ENCODE data around the gene PCLO.

GRCh38 chr7:82840061-82840460 is 322.6 kb downstream of the PCLO start:
- TF ChIP-seq, protein P1, sequence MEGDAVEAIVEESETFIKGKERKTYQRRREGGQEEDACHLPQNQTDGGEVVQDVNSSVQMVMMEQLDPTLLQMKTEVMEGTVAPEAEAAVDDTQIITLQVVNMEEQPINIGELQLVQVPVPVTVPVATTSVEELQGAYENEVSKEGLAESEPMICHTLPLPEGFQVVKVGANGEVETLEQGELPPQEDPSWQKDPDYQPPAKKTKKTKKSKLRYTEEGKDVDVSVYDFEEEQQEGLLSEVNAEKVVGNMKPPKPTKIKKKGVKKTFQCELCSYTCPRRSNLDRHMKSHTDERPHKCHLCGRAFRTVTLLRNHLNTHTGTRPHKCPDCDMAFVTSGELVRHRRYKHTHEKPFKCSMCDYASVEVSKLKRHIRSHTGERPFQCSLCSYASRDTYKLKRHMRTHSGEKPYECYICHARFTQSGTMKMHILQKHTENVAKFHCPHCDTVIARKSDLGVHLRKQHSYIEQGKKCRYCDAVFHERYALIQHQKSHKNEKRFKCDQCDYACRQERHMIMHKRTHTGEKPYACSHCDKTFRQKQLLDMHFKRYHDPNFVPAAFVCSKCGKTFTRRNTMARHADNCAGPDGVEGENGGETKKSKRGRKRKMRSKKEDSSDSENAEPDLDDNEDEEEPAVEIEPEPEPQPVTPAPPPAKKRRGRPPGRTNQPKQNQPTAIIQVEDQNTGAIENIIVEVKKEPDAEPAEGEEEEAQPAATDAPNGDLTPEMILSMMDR (conservative IDR thresholded peaks at IDR 0.05; ENCODE audit: low read depth, low read length): no peak
- TF ChIP-seq EZH2 (IDR thresholded peaks at IDR 0.05; ENCODE audit: low read length, unreplicated experiment) (no peak), EZH2phosphoT487 (IDR thresholded peaks at IDR 0.05; ENCODE audit: borderline replicate concordance, low read length) (no peak)
